ENCODE data around the gene DNASE1L3. TPM values are rescaled to one million over a fixed set of nuclear protein-coding genes. Genes with fewer than 3 reads are reported as not detected.
A peak's percentile ranks its signal among the peaks of the same experiment; 100 is the strongest.

Gene DNASE1L3
- polyA plus RNA-seq, 3 donors = 0.19 TPM; not detected in 2

DNA sequence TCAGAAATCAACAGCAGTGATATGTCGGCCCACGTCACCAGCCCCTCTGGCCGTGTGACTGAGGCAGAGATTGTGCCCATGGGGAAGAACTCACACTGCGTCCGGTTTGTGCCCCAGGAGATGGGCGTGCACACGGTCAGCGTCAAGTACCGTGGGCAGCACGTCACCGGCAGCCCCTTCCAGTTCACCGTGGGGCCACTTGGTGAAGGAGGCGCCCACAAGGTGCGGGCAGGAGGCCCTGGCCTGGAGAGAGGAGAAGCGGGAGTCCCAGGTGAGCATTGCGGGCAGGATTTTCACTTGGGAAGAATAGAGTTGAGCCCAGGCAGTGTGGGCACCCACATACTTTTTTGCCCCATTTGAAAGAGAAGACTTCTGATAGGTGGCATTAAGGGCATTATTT lies 57.4 kb downstream of the DNASE1L3 start:
- Histone ChIP-seq H3K27ac (ENCODE audit: low read depth in 1 of 2, low read length in 2 of 2) (no peak overlapping the region), H3K79me2 (ENCODE audit: insufficient read depth, low read length) (no peaks in the 10 kb centered on the region), H3K4me3 (replicated peaks in 1 of 3; ENCODE audit: low read depth in 2 of 3, low read length in 3 of 3) (no peak overlapping the region), H3K4me1 (ENCODE audit: control insufficient read depth in 1 of 2, insufficient read depth in 2 of 2, low read length in 2 of 2) (no peaks in the 10 kb centered on the region), H2AFZ (ENCODE audit: insufficient read depth, low read depth, low read length, poor library complexity, severe bottlenecking) (no peak overlapping the region), H3K9me3 (replicated peaks in 1 of 2; ENCODE audit: control insufficient read depth in 1 of 2, insufficient read depth in 1 of 2, low read length in 2 of 2) (no peaks in the 10 kb centered on the region), H3K36me3 (replicated peaks in 1 of 2; ENCODE audit: control insufficient read depth in 1 of 2, insufficient read depth in 2 of 2, low read length in 2 of 2) (peaks cover 47 to 97% of the 10 kb centered on the region in 2 donors), H4K20me1 (ENCODE audit: insufficient read depth, low read length) (no peaks in the 10 kb centered on the region), H3K9ac (ENCODE audit: insufficient read depth, low read length, poor library complexity, severe bottlenecking) (no peak overlapping the region), H3K27me3 (ENCODE audit: control insufficient read depth in 2 of 2, insufficient read depth in 2 of 2, low read length in 2 of 2) (no peaks in the 10 kb centered on the region), H3K4me2 (replicated peaks; ENCODE audit: extremely low read depth, low read length, poor library complexity, severe bottlenecking) (no peak overlapping the region)
- Mint-ChIP-seq H3K4me3 (no peak overlapping the region), H3K27me3 (ENCODE audit: low read depth in 3 of 3) (peaks cover 0 to 3% (median 1%) of the 10 kb centered on the region in 3 donors), H3K27ac (peak overlapping the region in 1 of 7 donors; percentile 24), H3K36me3 (peaks cover 68 to 86% of the 10 kb centered on the region in 2 donors), H3K4me1 (no peaks in the 10 kb centered on the region), H3K9me3 (peaks cover 0 to 2% (median 0%) of the 10 kb centered on the region in 7 donors)
- DNase-seq = no peak
- intact Hi-C loops (cut with micrococcal nuclease) = no loop called here
- 97% methylated on average over 16 of the region's 16 CpGs for WGBS (ENCODE audit: insufficient coverage)
- TF ChIP-seq, protein P1, sequence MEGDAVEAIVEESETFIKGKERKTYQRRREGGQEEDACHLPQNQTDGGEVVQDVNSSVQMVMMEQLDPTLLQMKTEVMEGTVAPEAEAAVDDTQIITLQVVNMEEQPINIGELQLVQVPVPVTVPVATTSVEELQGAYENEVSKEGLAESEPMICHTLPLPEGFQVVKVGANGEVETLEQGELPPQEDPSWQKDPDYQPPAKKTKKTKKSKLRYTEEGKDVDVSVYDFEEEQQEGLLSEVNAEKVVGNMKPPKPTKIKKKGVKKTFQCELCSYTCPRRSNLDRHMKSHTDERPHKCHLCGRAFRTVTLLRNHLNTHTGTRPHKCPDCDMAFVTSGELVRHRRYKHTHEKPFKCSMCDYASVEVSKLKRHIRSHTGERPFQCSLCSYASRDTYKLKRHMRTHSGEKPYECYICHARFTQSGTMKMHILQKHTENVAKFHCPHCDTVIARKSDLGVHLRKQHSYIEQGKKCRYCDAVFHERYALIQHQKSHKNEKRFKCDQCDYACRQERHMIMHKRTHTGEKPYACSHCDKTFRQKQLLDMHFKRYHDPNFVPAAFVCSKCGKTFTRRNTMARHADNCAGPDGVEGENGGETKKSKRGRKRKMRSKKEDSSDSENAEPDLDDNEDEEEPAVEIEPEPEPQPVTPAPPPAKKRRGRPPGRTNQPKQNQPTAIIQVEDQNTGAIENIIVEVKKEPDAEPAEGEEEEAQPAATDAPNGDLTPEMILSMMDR (IDR thresholded peaks at IDR 0.05) = no peak

DNA sequence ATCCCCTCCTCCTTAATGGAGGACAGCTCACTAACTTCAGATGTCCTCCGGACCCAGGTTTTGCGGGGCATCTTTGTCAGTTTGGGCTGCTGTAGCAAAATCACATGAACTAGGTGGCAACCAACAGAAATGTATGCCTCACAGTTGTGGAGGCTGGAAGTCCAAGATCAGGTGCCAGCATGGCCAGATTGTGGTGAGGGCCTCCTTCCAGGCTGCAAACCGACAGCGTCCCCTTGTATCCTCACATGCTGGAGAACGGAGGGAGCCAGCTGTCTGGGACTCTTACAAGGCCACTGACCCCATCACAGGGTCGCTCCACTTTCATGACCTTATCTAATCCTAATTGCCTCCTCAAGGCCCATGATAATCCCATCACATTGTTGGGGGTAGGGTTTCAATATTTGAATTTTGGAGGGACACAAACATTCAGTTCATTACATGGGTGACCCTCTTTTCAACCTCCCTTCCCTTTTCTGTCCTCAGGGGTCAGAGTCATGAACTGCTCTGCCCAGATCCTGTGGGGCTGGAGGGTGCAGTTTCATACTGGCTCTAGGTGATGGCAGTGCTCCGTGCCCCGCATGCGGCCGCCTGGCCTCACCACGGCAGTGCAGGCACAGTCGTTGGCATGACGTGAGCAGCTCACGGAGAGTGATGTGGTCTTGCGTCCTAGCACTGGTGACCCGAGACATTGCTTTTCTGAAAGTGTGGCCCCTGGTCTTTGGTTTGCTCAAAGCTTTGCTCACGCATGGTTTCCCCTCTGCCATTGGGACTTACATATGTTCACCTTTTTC lies 58.4 kb downstream of the DNASE1L3 start:
- H3K27ac ChIP-seq (ENCODE audit: low read depth in 1 of 2, low read length in 2 of 2) = no peak overlapping the region
- H3K27me3 Mint-ChIP-seq (ENCODE audit: low read depth in 3 of 3) = peaks cover 0 to 3% (median 1%) of the 10 kb centered on the region in 3 donors
- no peaks in the 10 kb centered on the region for H3K9me3 ChIP-seq (replicated peaks in 1 of 2; ENCODE audit: control insufficient read depth in 1 of 2, insufficient read depth in 1 of 2, low read length in 2 of 2)
- H4K20me1 ChIP-seq (ENCODE audit: insufficient read depth, low read length) = no peaks in the 10 kb centered on the region
- H3K36me3 ChIP-seq (replicated peaks in 1 of 2; ENCODE audit: control insufficient read depth in 1 of 2, insufficient read depth in 2 of 2, low read length in 2 of 2) = peaks cover 52 to 98% of the 10 kb centered on the region in 2 donors
- H3K4me3 Mint-ChIP-seq = no peak overlapping the region
- no peak overlapping the region for H2AFZ ChIP-seq (ENCODE audit: insufficient read depth, low read depth, low read length, poor library complexity, severe bottlenecking)
- no peak overlapping the region for H3K9ac ChIP-seq (ENCODE audit: insufficient read depth, low read length, poor library complexity, severe bottlenecking)
- no peaks in the 10 kb centered on the region for H3K4me1 Mint-ChIP-seq
- peaks cover 0 to 2% (median 0%) of the 10 kb centered on the region in 7 donors for H3K9me3 Mint-ChIP-seq
- no peaks in the 10 kb centered on the region for H3K27me3 ChIP-seq (ENCODE audit: control insufficient read depth in 2 of 2, insufficient read depth in 2 of 2, low read length in 2 of 2)
- no peak overlapping the region for H3K27ac Mint-ChIP-seq
- no peaks in the 10 kb centered on the region for H3K4me1 ChIP-seq (ENCODE audit: control insufficient read depth in 1 of 2, insufficient read depth in 2 of 2, low read length in 2 of 2)
- WGBS (ENCODE audit: insufficient coverage) = 95% methylated on average over 10 of the region's 17 CpGs
- intact Hi-C loops (cut with micrococcal nuclease) = no loop called here
- DNase-seq = no peak
- no peak overlapping the region for H3K4me3 ChIP-seq (replicated peaks in 1 of 3; ENCODE audit: low read depth in 2 of 3, low read length in 3 of 3)
- peaks cover 71 to 88% of the 10 kb centered on the region in 2 donors for H3K36me3 Mint-ChIP-seq
- TF ChIP-seq, protein P1 (IDR thresholded peaks at IDR 0.05) = no peak
- no peaks in the 10 kb centered on the region for H3K79me2 ChIP-seq (ENCODE audit: insufficient read depth, low read length)
- H3K4me2 ChIP-seq (replicated peaks; ENCODE audit: extremely low read depth, low read length, poor library complexity, severe bottlenecking) = no peak overlapping the region

All from CD14-positive monocyte (primary cell).